ENCODE measurements around the gene SEMA3B. TPM values are rescaled to one million over a fixed set of nuclear protein-coding genes. Genes with fewer than 3 reads are reported as not detected.
A peak's percentile ranks its signal among the peaks of the same experiment; 100 is the strongest.

SEMA3B gene
- total RNA-seq, 2 experiments from 2014 or later: 0.33 to 0.37 TPM

DNA sequence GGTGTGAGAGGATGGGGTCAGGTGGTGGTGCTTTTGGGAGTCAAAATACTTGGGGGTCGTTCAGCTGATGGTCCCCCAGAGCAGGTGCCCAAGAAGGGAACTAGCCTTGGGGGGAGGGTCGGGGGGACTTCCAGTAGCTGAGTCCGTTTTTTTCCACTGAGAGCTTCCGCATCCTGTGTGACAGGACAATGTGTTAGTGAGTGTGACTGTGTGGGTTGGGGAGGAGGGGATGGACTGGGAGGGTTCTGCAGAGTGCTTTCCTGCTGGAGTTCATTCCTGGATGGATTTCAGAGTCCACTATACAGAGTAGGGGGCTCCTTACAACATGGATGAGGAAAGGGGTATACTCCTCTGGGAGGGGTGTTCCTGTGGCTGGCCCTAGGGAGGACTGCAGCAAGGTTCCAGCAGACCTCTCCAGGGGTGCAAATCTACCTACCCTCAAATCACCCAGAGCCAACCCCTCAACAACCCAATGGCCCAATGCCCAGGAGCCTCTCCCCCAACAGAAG, 54.2 kb downstream of the SEMA3B start:
- Mint-ChIP-seq H3K27me3 (ENCODE audit: low read depth) (no peaks in the 10 kb centered on the region), H3K27ac (peak overlapping the region; percentile 30), H3K4me1 (ENCODE audit: low read depth) (peaks cover 37% of the 10 kb centered on the region), H3K36me3 (ENCODE audit: low read depth) (no peaks in the 10 kb centered on the region), H3K9me3 (no peaks in the 10 kb centered on the region), H3K4me3 (no peak overlapping the region)
- DNase-seq: no peak
- intact Hi-C loops (cut with micrococcal nuclease): loop anchor here (5.0 kb wide), 1 partner anchor 131 kb away; the partner anchor contains the start of gene GNAT1
- CTCF ChIA-PET: interaction anchor here (1.6 to 5.7 kb wide), 6 partner anchors 8 to 31 kb away, joined by 4 to 31 read pairs (median 14); partner anchors contain the start of genes HYAL1, HYAL3, IFRD2 and NAA80

DNA sequence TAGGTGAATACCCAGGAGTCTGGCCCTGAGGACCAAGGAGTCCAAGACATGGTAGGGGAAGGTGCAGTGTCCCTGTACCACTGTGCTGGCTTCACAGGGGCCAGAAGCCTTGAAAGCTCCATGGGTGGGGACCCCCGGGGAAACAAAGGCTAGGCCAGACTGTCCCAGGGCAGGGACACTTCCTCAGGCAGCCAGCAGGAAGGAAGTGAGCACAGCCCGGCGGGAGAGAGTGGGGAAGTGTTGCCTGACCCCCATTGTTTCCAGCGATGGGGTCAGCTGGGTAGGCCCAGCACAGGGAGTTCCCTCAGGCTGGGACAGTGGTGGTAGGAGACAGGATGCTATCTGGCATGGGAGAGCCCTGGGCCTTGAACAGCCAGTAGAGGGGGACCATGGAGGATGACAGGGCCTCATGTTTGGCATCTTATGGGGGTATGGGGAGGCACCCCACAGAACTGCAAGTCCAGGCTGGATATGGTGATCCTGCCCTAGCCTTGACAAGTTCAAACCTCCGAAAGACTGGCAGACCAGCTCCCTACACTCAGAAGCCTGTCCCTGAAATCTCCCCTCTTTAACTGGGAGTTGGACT, 54.8 kb downstream of the SEMA3B start:
- Mint-ChIP-seq H3K27me3 (ENCODE audit: low read depth) (no peaks in the 10 kb centered on the region), H3K27ac (peak overlapping the region; percentile 30), H3K36me3 (ENCODE audit: low read depth) (no peaks in the 10 kb centered on the region), H3K4me3 (no peak overlapping the region), H3K9me3 (no peaks in the 10 kb centered on the region), H3K4me1 (ENCODE audit: low read depth) (peaks cover 33% of the 10 kb centered on the region)
- intact Hi-C loops (cut with micrococcal nuclease): loop anchor here (1.0 to 5.0 kb wide), 2 partner anchors 49 to 131 kb away; partner anchors contain the start of gene GNAT1
- no peak for DNase-seq
- CTCF ChIA-PET: interaction anchor here (0.7 to 5.7 kb wide), 11 partner anchors 9 to 60 kb away, joined by 3 to 31 read pairs (median 5); partner anchors contain the start of genes HYAL1, HYAL3, IFRD2 and NAA80

DNA sequence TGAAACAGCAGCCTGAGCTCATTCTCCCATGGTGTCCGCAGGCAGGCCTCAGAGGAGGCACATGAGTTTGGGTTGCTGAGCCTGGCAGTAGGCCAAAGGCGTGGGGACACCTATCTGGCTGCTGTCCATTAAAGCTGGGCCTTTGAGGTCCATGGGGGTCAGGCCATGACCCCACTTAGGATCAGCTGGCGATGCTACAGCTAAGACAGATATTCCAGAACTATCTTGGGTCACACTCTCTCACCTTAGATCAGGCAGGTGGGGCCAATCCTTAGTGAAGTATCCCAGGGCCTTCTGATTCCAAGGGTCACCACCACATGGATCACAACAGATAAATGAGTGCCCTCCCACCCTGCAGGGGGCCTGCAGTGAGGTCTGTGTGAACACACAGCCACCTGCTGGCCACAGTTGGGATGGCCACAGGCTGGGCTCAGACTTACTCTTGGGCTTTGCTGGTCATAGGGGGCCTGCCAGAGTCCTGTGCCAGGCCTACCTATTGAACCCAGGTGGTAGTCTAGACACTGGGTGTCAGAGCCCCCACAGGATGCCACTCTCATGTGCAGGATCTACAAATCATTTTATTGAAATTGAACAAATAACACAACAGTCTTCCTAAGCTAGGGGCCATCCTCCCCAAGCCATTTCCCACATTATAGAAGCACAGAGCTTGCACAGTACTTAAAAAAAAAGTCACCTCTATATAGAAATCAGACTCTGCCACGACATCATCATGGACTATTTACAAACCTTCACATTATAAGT, 55.6 kb downstream of the SEMA3B start:
- Mint-ChIP-seq H3K36me3 (ENCODE audit: low read depth) (peaks cover 2% of the 10 kb centered on the region), H3K4me3 (no peak overlapping the region), H3K27me3 (ENCODE audit: low read depth) (no peaks in the 10 kb centered on the region), H3K27ac (no peak overlapping the region), H3K4me1 (ENCODE audit: low read depth) (peaks cover 27% of the 10 kb centered on the region), H3K9me3 (no peaks in the 10 kb centered on the region)
- peak; percentile 59 for DNase-seq
- intact Hi-C loops (cut with micrococcal nuclease): loop anchor here (1.0 to 5.0 kb wide), 2 partner anchors 50 to 132 kb away; partner anchors contain the start of gene GNAT1
- CTCF ChIA-PET: interaction anchor here (0.7 to 5.7 kb wide), 12 partner anchors 9 to 130 kb away, joined by 3 to 31 read pairs (median 4); partner anchors contain the start of genes HYAL1, HYAL3, IFRD2 and NAA80

DNA sequence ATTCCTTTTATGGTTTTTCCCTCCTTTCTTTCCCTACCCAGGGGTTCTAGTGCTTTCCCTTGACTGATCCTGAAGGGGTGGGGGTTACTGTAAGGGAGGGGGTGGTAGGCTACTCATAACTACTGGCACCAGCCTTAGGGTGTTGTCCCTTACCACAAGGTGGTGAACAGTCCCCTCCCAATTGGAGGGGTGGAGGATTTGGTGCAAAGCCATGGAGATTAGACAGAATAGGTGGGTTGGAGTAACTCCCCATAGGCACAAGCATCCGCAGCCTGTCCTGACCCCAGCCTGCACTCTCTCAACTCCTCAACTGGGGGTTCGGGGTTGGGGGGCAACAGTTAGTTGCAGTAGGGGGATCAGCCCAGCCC, 56.1 kb downstream of the SEMA3B start:
- intact Hi-C loops (cut with micrococcal nuclease): no loop called here
- Mint-ChIP-seq H3K27ac (no peak overlapping the region), H3K9me3 (no peaks in the 10 kb centered on the region), H3K4me1 (ENCODE audit: low read depth) (peaks cover 23% of the 10 kb centered on the region), H3K4me3 (no peak overlapping the region), H3K36me3 (ENCODE audit: low read depth) (peaks cover 4% of the 10 kb centered on the region), H3K27me3 (ENCODE audit: low read depth) (no peaks in the 10 kb centered on the region)
- CTCF ChIA-PET: interaction anchor here (1.1 to 5.7 kb wide), 9 partner anchors 9 to 130 kb away, joined by 3 to 31 read pairs (median 12); partner anchors contain the start of genes HYAL3, IFRD2 and NAA80
- DNase-seq: no peak

DNA sequence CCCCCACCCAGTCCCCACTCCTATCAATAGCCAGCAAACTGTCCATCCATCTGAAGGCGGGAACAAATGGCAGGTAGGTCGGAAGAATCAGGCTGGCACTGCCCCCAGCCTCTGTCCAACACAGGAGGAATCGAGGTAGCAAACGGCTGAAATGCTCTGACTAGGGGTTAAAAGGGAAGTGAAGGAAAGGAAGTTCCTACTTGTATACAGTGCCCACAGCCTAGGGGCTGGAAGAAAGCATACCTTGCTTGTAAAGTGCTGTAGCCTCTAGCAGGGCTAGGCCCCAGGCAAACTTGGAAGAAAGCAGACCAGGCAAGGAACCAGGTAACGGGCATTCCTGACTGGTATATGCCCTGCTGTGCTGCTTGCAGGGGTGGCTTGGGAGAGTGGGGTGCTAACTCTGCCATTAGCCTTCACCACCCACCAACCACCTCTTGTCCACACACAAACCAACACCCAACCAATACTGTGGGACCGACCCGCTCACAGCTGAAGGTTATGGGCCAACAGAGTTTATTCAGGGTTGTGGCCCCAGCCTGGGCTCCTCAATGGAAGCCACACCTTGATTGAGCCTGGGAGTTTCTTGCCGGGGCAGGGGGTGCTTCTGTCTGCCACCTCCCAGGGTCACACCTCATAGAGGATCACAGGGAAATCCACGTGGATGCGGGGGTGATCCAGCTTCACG, 56.7 kb downstream of the SEMA3B start:
- Mint-ChIP-seq H3K27me3 (ENCODE audit: low read depth) (no peaks in the 10 kb centered on the region), H3K27ac (no peak overlapping the region), H3K9me3 (no peaks in the 10 kb centered on the region), H3K36me3 (ENCODE audit: low read depth) (peaks cover 4% of the 10 kb centered on the region), H3K4me1 (ENCODE audit: low read depth) (peaks cover 18% of the 10 kb centered on the region), H3K4me3 (no peak overlapping the region)
- no peak for DNase-seq
- CTCF ChIA-PET: interaction anchor here (0.8 to 5.7 kb wide), 4 partner anchors 8 to 33 kb away, joined by 3 to 31 read pairs (median 14); partner anchors contain the start of gene IFRD2
- intact Hi-C loops (cut with micrococcal nuclease): no loop called here

DNA sequence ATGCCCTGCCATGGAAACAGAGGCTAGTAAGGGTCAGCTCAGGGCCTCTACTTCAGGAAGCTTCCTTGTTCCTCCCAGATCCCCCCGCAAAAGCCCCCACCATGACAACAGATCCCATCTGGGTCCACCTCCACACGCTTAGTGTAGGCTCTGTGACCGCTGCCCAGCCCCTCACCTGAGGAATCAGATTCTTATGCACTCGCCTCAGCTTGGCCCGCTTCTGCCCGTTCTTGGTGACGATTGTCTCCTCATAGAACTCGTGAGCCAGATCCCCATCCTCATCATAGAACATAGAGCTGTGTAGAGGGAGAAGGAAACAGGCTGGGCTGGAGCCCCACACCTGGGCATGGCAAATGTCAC, 57.2 kb downstream of the SEMA3B start:
- no peak for DNase-seq
- Mint-ChIP-seq H3K4me3 (peak overlapping the region; percentile 34), H3K9me3 (no peaks in the 10 kb centered on the region), H3K4me1 (ENCODE audit: low read depth) (peaks cover 17% of the 10 kb centered on the region), H3K27me3 (ENCODE audit: low read depth) (no peaks in the 10 kb centered on the region), H3K27ac (no peak overlapping the region), H3K36me3 (ENCODE audit: low read depth) (peaks cover 9% of the 10 kb centered on the region)
- CTCF ChIA-PET: interaction anchor here (0.8 to 5.7 kb wide), 2 partner anchors 11 to 29 kb away, joined by 3 to 31 read pairs; no protein-coding TSS in a partner anchor
- intact Hi-C loops (cut with micrococcal nuclease): no loop called here

DNA sequence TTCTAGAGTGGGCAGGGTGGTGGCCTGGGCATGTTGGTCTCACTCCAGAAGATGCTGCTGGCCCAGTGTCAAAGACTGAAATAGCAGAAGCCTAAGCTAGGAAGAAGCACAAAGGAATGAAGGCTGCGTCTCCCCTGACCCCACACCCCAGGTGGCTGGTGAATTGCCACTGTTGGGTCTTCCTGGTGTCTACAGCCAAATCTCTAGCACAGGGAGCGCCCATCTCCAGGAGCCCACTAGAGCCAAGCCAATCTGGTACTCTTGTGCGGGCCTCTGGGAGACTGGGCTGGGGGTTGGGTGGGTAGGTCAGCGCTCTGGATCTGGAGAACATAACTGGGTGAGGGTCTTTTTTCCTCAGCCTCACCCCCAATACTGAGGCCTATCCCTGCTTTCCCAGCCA, 58.2 kb downstream of the SEMA3B start:
- intact Hi-C loops (cut with micrococcal nuclease): no loop called here

More for the DNA sequence above, 58.2 kb downstream of the SEMA3B start:
- peaks cover 17% of the 10 kb centered on the region for H3K4me1 Mint-ChIP-seq (ENCODE audit: low read depth)
- no peak for DNase-seq
- H3K9me3 Mint-ChIP-seq: no peaks in the 10 kb centered on the region
- H3K27me3 Mint-ChIP-seq (ENCODE audit: low read depth): no peaks in the 10 kb centered on the region
- peak overlapping the region; percentile 88 for H3K4me3 Mint-ChIP-seq
- CTCF ChIA-PET: no interaction called here
- H3K36me3 Mint-ChIP-seq (ENCODE audit: low read depth): peaks cover 13% of the 10 kb centered on the region
- H3K27ac Mint-ChIP-seq: no peak overlapping the region

Small RNAs within 50 kb of the gene (microRNA-seq; reads per million reads assigned to microRNA genes)
- gene MIR5787 (ENCODE audit: borderline microRNAs expressed, borderline replicate concordance): not detected

Other genes with a start within 250 kb of the SEMA3B start
- gene RBM5, start 180.2 kb upstream of the SEMA3B start, total RNA-seq: 100 to 1,000 TPM; 124 to 129 TPM
- not detected for gene SEMA3F, start 113.8 kb upstream of the SEMA3B start, total RNA-seq
- gene GNAT1, start 77.5 kb upstream of the SEMA3B start, total RNA-seq: not detected
- not detected for gene SLC38A3, start 63.9 kb upstream of the SEMA3B start, total RNA-seq
- 100 to 1,000 TPM; 272 to 276 TPM for gene GNAI2, start 32.9 kb upstream of the SEMA3B start, total RNA-seq
- not detected for gene LSMEM2, start 9.9 kb downstream of the SEMA3B start, total RNA-seq
- gene IFRD2, start 23.3 kb downstream of the SEMA3B start, total RNA-seq: 100 to 1,000 TPM; 117 to 125 TPM
- under 1 TPM; 0.74 to 0.88 TPM for gene HYAL3, start 30.3 kb downstream of the SEMA3B start, total RNA-seq
- gene NAA80, start 30.3 kb downstream of the SEMA3B start, total RNA-seq: 10 to 100 TPM in 1 of 2 experiments, 1 to 10 TPM in 1; 7.9 to 10.5 TPM
- not detected for gene HYAL1, start 34.4 kb downstream of the SEMA3B start, total RNA-seq
- 1 to 10 TPM; 1.5 to 2.1 TPM for gene HYAL2, start 53.6 kb downstream of the SEMA3B start, total RNA-seq
- gene TUSC2, start 59.1 kb downstream of the SEMA3B start, total RNA-seq: 10 to 100 TPM; 14.1 to 14.4 TPM
- gene RASSF1, start 71.7 kb downstream of the SEMA3B start, total RNA-seq: 10 to 100 TPM; 37.5 to 38.5 TPM
- under 1 TPM; 0.54 to 0.57 TPM for gene ZMYND10, start 76.6 kb downstream of the SEMA3B start, total RNA-seq
- gene NPRL2, start 81.6 kb downstream of the SEMA3B start, total RNA-seq: 10 to 100 TPM; 27.7 to 31.3 TPM
- gene CYB561D2, start 81.7 kb downstream of the SEMA3B start, total RNA-seq: 10 to 100 TPM; 11.0 to 11.3 TPM
- gene TMEM115, start 90.4 kb downstream of the SEMA3B start, total RNA-seq: 10 to 100 TPM; 10.6 to 11.1 TPM
- gene CACNA2D2, start 234.5 kb downstream of the SEMA3B start, total RNA-seq: under 1 TPM; 0.89 to 0.95 TPM